T-helper 1 cell (primary cell): ENCODE measurements around the gene DNAH8.

ENCODE experiments used
- DNase-seq, 5 donors: peaks; one replicate each; pipeline ENCODE4 v3.0.0-alpha.2; 2012 to 2020

The DNAH8 gene

DNA sequence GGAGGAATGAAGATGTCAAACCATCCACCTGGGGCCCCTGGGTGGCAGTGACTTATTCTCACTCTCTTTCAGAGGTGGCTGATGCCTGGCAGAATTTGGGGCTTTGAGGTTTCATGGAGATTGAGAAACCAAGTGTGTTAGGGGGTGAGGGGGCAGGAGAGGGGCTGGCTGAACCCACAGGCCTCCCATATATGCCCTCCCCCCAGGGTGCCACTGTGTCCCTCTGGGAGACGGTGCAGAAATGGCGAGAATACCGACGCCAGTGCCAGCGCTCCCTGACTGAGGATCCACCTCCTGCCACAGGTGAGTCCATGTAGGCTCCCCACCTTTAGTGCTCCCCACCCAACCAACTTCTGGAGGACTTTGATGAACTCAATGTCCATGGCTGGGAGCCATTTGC is 341.1 kb downstream of the DNAH8 start:
- DNase-seq: no peak

GRCh38 chr6:39056681-39057080 is 341.6 kb downstream of the DNAH8 start:
- DNase-seq: no peak

GRCh38 chr6:39057251-39058155 is 342.4 kb downstream of the DNAH8 start:
- no peak for DNase-seq

DNA sequence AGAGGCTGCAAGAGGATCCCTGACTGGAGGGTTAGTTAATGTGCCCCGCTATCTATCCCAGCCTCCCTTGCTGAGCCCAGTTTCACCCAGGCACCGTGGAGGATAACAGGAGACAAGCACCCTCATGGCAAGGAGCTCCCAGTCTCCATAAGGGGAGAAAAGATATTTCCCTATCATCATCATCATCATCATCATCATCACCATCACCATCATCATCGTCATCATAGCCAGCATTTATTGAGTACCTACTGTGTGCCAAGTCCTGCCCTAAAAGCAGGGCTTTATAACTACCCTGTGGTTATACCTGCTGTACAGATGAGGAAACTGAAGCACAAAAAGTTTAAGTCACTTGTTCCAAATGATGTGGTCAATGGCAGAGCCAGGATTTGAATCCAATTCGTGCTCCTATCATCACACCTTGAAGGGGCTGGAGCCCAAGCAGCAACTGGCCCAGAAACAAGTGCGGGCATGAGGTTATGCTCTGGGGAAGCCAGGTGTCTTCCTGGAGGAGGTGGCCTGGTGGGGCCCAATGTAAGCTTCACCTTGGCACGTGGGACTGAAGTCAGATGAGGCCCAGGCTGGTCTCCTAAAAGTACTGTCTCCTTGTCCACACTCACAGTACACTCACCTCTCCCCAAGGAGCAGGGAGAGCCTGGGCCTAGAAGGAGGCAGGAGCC is 343.5 kb downstream of the DNAH8 start:
- DNase-seq: no peak

GRCh38 chr6:39059496-39060310 is 344.6 kb downstream of the DNAH8 start:
- DNase-seq: no peak

DNA sequence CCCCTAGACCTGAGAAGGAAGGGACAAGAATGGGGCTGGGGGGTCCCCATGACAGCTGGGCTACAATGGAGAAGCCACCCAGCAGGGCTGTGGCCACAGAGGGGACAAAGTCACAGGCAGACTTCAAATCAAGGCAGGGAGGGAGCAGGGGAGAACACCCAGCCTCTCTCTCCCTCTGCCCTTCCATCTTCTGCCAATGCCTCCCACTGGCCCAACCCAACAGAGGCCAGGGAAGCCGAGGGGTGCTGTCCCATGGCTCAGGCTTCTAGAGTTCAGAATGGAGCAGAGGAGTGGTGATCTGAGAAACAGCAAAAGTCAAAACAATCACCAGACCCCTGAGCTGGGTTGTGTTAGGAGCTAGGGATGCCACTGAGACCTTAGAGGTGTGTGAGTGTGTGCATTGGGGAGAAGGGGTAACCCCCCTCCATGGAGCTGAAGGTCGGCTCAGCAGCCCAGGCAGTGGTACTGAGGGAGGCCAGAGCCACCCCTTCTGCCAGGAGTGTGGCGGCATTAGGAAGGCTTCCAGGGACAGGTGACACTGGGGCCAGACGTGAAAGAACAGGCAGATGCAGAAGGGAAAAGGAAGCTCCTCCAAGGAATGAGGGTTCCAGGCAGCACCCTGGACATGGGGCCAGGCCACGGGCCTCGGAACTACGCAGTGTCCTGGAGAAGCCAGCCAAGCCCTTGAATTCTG is 345.5 kb downstream of the DNAH8 start:
- no peak for DNase-seq

- DNase-seq: no peak
Observed at GRCh38 chr6:39061182-39061581, 346.1 kb downstream of the DNAH8 start.

GRCh38 chr6:39061588-39061987 is 346.5 kb downstream of the DNAH8 start:
- DNase-seq: no peak

- no peak for DNase-seq
Observed at GRCh38 chr6:39062014-39062740, 347.1 kb downstream of the DNAH8 start.

GRCh38 chr6:39063526-39063925 is 348.4 kb downstream of the DNAH8 start:
- DNase-seq: no peak

DNA sequence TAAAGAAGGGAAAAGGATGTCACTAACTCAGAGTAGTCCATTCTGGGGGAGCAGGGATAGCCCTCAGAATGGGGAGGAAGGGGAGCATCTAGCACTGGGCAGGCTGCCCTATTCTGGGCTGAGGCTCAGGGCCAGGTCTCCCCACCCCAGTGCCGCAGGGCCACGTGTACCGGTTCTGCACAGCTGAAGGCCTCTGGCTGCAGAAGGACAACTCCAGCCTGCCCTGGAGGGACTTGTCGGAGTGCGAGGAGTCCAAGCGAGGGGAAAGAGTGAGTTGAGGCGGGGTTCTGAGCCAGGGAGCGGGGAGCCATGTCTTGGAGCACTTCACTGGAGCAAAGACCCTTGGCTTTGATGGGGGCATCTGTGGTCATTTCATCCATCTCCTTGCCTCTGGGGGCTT is 350.4 kb downstream of the DNAH8 start:
- no peak for DNase-seq

GRCh38 chr6:39068391-39068790 is 353.3 kb downstream of the DNAH8 start:
- DNase-seq: no peak

DNA sequence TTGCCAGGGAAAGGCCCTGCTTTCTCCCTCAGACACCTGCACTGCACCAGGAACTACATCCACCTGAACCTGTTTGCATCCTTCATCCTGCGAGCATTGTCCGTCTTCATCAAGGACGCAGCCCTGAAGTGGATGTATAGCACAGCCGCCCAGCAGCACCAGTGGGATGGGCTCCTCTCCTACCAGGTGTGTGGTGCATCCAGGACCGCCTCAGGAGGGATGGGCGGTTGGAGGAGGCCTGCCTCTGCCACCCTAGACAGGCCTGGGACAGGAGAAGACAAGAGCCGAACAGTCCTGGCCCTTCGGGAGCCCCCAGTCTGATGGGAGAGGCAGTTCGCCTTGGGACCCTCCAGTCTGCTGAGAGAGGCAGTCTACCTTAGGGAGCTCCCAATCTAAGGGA is 357.7 kb downstream of the DNAH8 start:
- DNase-seq: no peak

- no peak for DNase-seq
Observed at GRCh38 chr6:39073471-39074355, 358.6 kb downstream of the DNAH8 start.

GRCh38 chr6:39074486-39074885 is 359.4 kb downstream of the DNAH8 start:
- no peak for DNase-seq

DNA sequence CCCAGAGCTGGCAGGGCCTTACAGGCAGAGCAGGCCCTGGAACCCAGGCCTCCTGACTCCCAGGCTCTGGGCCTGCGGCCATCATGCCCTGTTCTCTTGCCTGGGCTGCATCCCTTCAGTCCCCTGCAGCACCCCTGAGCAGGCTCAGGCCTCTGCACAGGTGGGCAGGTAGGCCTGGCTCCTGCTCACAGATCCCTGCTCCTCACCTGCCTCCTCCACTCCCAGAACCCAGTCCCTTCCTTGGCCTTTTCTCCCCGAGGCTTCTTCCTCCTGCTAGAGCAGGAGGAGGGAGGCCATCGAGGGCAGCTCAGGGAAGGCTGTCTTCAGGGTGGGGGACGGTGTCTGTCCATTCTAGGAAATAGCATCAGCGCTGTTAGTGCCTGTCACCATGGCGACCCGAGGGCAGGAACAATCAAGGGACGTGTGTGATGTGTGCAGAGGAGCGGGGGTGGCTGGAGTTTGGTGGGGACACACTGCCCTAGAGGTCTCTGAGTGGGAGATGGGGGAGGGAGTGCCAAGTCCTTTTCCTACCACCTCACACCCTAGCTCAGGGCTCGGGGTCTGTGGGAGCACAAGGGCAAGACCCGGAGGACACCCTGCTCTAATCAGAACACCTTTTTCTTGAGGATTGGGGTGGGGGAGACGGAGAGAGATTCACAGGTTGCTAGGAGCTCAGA is 360.0 kb downstream of the DNAH8 start:
- no peak for DNase-seq

DNA sequence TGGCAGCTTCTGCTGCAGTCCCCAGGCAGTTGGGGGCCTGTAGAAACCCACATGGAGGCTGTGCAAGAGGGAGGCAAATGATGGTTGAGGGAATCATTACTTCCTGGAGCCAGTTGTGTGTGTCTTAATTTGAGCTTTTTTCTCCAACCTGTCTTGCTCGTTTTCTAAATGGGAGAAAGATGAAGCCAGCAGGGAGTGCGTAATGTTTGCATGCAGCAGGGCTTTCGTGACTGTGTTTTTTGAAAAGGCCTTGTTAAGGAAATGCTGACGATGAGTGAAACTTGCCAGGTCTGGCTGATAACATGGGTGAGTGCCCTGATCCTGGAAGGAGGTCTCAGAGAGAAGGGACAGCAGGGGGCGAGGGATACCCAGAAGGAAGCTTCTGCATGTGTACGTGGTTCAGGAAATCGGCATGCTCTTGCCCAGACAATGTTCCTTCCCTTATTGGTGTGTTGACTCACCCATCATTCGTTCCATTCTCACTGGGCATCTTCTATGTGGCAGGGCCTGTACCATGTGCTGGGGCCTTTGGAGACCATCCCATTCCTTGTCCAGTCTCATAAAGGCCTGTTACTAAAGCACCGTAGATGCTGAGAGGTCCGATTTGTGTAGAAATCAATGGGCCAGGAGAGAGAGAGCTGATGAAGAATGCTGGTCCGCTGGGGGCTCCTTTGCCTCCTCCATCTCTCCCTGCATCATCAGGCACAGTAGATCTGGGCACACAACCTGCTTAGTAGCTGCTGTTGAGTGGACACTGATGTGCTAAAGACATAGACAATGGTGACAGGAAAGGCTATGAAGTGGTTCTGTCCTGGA is 360.9 kb downstream of the DNAH8 start:
- DNase-seq: no peak

- no peak for DNase-seq
Observed at GRCh38 chr6:39076623-39077535, 361.8 kb downstream of the DNAH8 start.
